NCI-H446 (cell line): ENCODE results near the gene GSG1L2.

Experiments
- DNase-seq, 2 experiments: peaks; one replicate each; lab custom pipeline; 2025; lab: John Stamatoyannopoulos, UW

Gene GSG1L2

GRCh38 chr17:9821921-9822320 is at the start of gene GSG1L2:
TSS of gene GSG1L2 (minus strand) at chr17:9822079. CDS start at chr17:9822071, 8 bp downstream.
- no peak for DNase-seq

- no peak for DNase-seq
Measured at GRCh38 chr17:9868552-9868951, 46.7 kb upstream of the GSG1L2 start.

GRCh38 chr17:9865586-9865985 is 43.7 kb upstream of the GSG1L2 start:
- DNase-seq, result no peak

- no peak for DNase-seq
Measured at GRCh38 chr17:9862949-9863348, 41.1 kb upstream of the GSG1L2 start.

GRCh38 chr17:9862220-9862619 is 40.3 kb upstream of the GSG1L2 start:
- DNase-seq, result no peak

GRCh38 chr17:9860851-9861250 is 39.0 kb upstream of the GSG1L2 start:
- DNase-seq, result no peak

- DNase-seq, result no peak
Measured at GRCh38 chr17:9859781-9860180, 37.9 kb upstream of the GSG1L2 start.

- no peak for DNase-seq
Measured at GRCh38 chr17:9855036-9855435, 33.2 kb upstream of the GSG1L2 start.

- DNase-seq, result no peak
Measured at GRCh38 chr17:9854255-9854654, 32.4 kb upstream of the GSG1L2 start.

- no peak for DNase-seq
Measured at GRCh38 chr17:9850151-9850550, 28.3 kb upstream of the GSG1L2 start.

- DNase-seq, result no peak
Measured at GRCh38 chr17:9845306-9845705, 23.4 kb upstream of the GSG1L2 start.

- DNase-seq, result no peak
Measured at GRCh38 chr17:9844153-9844552, 22.3 kb upstream of the GSG1L2 start.

GRCh38 chr17:9843152-9844010 is 21.5 kb upstream of the GSG1L2 start:
- no peak for DNase-seq

- no peak for DNase-seq
Measured at GRCh38 chr17:9842057-9842758, 20.3 kb upstream of the GSG1L2 start.

- no peak for DNase-seq
Measured at GRCh38 chr17:9839433-9839832, 17.6 kb upstream of the GSG1L2 start.

- no peak for DNase-seq
Measured at GRCh38 chr17:9837551-9838471, 15.9 kb upstream of the GSG1L2 start.

GRCh38 chr17:9833922-9834321 is 12.0 kb upstream of the GSG1L2 start:
- no peak for DNase-seq

GRCh38 chr17:9830711-9831110 is 8.8 kb upstream of the GSG1L2 start:
- DNase-seq, result no peak

GRCh38 chr17:9829343-9829742 is 7.5 kb upstream of the GSG1L2 start:
- DNase-seq, result no peak

- no peak for DNase-seq
Measured at GRCh38 chr17:9828296-9829295, 6.7 kb upstream of the GSG1L2 start.

- no peak for DNase-seq
Measured at GRCh38 chr17:9825641-9826150, 3.8 kb upstream of the GSG1L2 start, which contains the start of gene GLP2R. TSS of gene GLP2R (plus strand) at chr17:9825924. CDS start at chr17:9826064, 140 bp downstream.
